HG03571 (cell line): Measurements from ENCODE around the gene HTT-AS.
A peak's percentile ranks its signal among the peaks of the same experiment; 100 is the strongest.
"Not testable (repeated sequence)": the region's sequence is repeated elsewhere in the genome, so short reads cannot be mapped to it uniquely, and the experiment has no call there.

Experiments
- ATAC-seq: cut with Tn5 transposase; IDR thresholded peaks from one replicate; pipeline ENCODE4 v1.9.1; 2021; ENCODE audit not compliant: unreplicated experiment

HTT-AS gene

DNA sequence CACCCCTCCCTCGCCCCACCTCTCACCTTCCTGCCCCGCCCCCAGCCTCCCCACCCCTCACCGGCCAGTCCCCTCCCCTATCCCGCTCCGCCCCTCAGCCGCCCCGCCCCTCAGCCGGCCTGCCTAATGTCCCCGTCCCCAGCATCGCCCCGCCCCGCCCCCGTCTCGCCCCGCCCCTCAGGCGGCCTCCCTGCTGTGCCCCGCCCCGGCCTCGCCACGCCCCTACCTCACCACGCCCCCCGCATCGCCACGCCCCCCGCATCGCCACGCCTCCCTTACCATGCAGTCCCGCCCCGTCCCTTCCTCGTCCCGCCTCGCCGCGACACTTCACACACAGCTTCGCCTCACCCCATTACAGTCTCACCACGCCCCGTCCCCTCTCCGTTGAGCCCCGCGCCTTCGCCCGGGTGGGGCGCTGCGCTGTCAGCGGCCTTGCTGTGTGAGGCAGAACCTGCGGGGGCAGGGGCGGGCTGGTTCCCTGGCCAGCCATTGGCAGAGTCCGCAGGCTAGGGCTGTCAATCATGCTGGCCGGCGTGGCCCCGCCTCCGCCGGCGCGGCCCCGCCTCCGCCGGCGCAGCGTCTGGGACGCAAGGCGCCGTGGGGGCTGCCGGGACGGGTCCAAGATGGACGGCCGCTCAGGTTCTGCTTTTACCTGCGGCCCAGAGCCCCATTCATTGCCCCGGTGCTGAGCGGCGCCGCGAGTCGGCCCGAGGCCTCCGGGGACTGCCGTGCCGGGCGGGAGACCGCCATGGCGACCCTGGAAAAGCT, at the start of gene HTT-AS, which contains the start of gene HTT:
Gene HTT-AS, minus strand, starts transcription at position 461 of the 768 bp plus-strand sequence.
Gene HTT, plus strand, starts transcription at position 604 of the 768 bp plus-strand sequence. Its CDS starts 145 bp downstream, at position 749.
- ATAC-seq, result peak; percentile 62

- no peak for ATAC-seq
Measured at GRCh38 chr4:3123181-3123671, 48.9 kb upstream of the HTT-AS start.

DNA sequence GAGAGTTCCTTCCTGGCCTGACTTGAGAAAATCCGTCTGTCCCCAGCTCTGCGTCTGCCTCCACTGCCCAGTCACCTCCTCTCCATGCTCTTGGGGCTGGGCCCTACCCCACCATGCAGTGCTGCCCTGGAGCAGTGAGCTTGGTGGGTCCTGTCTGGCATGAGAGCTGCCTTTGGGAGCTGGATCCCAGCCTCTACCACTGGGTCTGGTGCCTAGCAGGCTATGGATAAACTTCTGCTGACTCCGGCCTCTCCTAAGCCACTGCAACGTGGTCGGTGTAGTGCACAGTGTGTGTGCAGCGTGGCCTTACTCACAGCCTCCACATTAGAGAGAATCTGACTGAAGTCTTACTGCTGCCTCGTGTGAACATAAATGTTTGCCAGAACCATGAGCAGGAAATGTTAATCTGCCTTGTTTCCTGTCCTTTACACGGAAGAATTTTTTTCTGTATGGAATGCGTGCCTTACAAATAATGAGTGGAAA, 47.8 kb upstream of the HTT-AS start:
- ATAC-seq, result no peak

DNA sequence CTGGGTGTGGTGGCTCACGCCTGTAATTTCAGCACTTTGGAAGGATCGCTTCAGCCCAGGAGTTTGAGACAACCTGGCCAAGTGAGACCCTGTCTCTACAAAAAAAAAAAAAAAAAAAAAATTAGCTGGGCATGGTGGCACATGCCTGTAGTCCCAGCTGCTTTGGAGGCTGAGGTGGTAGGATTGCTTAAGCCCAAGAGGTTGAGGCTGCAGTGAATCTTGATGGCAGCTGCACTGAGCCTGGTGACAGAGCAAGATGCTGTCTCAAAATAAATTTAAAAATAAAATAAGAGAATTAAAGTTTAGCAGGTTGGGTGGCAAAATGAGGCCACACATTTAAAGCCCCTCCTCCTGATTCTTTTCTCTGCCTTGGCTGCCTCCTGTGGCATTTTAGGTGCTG, 47.3 kb upstream of the HTT-AS start:
- ATAC-seq, result no peak

- no peak for ATAC-seq
Measured at GRCh38 chr4:3121110-3121509, 46.8 kb upstream of the HTT-AS start.

- ATAC-seq, result no peak
Measured at GRCh38 chr4:3119464-3119863, 45.1 kb upstream of the HTT-AS start.

DNA sequence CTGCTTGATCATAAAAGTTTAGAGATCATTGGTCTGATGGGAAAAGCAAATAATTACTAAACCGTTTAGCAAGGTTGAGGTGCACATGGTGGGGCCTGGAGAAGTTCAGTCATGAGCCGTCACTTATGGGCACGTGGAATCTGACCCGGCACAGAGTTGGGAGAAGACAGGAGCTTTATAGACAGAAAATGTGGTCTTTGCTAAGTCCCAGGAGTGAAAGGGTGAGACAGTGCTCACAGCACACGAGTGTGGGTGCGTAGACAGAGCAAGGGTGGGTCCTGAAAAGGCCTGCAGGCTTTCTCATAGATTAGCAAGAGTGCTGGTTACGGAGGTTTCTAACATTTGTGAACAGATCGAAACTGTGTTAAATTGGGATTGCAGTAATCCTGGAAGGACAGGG, 44.0 kb upstream of the HTT-AS start:
- ATAC-seq, result no peak

DNA sequence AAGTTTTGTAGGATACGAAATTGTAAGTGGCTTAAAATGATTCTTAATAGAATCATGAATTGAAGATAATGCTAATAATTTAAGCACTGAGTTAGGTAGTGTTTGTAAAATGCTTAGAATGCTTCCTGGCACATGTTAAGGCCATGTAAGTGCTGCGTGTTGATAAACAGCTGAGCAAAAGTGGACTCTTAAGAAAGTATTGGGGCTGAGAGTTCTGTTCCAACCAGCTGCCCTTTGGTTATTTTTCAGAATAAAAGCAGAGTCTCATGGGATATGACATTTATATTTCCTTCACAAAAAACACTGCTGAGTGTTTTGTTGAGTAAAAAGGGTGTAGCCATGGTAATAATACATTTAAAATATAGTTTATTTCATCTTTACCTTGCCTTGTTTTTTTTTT, 42.6 kb upstream of the HTT-AS start:
- ATAC-seq, result no peak

DNA sequence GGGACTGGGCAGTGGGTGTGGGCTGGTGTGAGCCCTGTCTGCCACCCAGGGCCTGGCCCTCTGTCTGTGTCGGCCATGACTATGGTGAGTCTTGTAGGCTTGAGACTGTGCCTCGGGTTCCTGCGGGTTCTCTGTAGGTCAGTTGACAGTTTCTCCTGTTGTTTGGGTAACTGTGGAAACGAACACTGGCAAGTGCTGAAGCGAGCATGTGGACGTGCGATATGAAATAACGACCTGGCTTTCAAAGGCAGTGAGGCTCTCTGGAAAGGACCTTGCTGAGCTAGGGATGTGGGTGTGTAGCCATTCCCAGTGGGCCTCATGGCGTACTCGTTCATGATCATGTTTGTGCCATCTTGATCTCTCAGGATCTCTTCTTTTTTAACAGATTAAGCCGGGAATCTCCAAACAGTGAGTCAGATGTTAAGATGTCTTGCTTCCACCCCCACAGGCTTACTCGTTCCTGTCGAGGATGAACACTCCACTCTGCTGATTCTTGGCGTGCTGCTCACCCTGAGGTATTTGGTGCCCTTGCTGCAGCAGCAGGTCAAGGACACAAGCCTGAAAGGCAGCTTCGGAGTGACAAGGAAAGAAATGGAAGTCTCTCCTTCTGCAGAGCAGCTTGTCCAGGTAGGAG, 41.4 kb upstream of the HTT-AS start:
- ATAC-seq, result no peak

- ATAC-seq, result no peak
Measured at GRCh38 chr4:3114377-3114776, 40.0 kb upstream of the HTT-AS start.

DNA sequence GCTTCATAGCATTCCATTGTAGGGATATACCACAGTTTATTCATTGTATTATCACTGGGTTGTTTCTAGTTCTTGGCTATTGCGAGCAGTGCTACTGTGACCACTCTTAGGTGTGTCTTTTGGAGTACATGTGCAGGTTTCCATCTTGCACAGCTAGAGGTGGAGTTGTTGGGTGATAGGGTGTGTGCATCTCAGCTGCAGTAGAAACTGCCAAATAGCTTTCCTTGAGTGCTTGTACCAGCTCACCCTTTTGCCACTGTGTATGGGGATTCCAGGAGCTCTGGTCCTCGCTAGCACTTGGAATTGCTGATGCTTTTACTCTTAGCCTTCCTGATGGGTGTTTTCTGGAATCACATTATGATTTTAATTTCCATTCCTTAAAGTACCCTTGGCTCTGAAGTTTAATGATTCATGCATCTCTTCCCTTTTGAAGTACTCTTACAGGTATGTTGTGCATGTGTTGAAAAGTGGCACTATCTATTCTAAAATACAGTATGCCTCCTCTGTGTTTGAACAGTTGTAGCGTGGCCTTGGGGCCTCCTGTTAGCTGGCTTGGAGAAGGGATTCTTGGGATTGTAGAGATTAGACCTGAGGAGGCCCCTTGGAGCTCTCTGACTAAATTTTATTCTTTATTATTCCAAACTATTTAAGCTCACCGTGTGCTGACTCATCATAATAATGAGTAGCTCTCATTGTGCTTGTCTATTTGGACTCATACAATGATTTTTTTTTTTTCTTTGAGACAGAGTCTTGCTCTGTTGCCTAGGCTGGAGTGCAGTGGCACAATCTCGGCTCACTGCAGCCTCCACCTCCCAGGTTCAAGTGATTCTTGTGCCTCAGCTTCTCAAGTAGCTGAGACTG, 38.5 kb upstream of the HTT-AS start:
- no peak for ATAC-seq

DNA sequence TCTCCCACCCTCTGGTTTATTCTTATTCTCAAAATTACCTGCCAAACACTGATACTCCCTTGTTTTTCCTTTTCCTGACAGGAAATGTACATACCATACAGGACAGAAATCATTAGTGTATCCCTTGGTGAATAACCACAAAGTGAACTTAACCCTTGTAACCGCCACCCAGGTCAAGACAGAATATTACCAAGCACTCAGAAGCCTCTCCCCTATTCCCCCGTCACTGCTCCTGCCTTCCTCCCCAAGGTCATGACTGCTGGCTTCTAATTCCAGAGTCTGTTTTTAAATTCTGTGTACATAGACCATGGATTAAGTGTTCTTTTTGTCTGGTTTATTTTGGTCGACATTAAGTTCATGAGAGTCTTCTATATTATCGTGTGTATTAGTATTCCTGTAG, 37.9 kb upstream of the HTT-AS start:
- ATAC-seq, result no peak

DNA sequence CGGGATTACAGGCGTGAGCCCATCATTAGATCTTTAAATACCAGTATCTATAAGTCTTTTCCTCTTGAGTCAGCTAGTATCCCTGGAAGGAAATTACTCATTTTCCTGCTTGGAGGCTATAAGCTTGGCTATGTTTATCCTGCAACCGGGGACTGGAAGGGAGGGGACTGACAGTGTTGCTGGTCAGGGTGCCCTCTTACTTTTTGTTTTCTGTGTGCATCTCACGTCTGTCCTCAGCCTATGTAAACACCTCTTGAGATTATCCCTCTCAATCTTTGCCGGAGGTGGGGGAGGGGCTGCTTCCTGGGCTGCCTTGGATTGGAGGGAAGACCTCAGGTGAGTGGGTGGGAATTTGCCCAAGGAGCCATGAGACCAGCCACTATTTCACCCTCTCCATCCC, 37.1 kb upstream of the HTT-AS start:
- no peak for ATAC-seq

- ATAC-seq, result no peak
Measured at GRCh38 chr4:3108211-3108610, 33.9 kb upstream of the HTT-AS start.

GRCh38 chr4:3107691-3108121, 33.4 kb upstream of the HTT-AS start:
- ATAC-seq, result no peak

- no peak for ATAC-seq
Measured at GRCh38 chr4:3107271-3107670, 32.9 kb upstream of the HTT-AS start.

GRCh38 chr4:3106339-3107186, 32.2 kb upstream of the HTT-AS start:
- ATAC-seq, result peak; percentile 91

DNA sequence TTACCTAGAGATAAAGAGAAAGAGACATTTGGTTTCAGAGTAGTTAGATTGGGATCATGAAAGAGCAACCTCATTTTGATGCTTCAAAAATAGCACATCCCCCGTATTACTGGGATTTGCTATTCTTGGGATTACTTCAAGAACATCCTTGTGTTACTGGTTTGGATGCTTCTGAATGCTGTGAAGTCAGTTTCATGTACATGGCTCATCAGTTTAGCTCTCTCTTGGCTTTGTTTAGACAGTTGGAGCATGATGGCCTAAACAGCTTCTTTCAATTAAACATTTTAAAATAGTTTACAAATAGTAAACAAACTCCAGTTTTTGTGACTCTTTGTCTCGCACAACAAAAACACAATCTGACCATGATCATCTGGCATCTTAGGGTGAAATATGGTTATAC, 24.0 kb upstream of the HTT-AS start:
- ATAC-seq, result no peak

- no peak for ATAC-seq
Measured at GRCh38 chr4:3096202-3096601, 21.9 kb upstream of the HTT-AS start.

DNA sequence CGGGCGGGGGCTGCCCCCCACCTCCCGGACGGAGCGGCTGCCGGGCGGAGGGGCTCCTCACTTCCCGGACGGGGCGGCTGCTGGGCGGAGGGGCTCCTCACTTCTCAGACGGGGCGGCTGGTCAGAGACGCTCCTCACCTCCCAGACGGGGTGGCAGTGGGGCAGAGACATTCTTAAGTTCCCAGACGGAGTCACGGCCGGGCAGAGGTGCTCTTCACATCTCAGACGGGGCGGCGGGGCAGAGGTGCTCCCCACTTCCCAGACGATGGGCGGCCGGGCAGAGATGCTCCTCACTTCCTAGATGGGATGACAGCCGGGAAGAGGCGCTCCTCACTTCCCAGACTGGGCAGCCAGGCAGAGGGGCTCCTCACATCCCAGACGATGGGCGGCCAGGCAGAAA, 20.4 kb upstream of the HTT-AS start:
- ATAC-seq, result not testable (repeated sequence)
